Measurements from ENCODE around the gene PCBP2.

DNA sequence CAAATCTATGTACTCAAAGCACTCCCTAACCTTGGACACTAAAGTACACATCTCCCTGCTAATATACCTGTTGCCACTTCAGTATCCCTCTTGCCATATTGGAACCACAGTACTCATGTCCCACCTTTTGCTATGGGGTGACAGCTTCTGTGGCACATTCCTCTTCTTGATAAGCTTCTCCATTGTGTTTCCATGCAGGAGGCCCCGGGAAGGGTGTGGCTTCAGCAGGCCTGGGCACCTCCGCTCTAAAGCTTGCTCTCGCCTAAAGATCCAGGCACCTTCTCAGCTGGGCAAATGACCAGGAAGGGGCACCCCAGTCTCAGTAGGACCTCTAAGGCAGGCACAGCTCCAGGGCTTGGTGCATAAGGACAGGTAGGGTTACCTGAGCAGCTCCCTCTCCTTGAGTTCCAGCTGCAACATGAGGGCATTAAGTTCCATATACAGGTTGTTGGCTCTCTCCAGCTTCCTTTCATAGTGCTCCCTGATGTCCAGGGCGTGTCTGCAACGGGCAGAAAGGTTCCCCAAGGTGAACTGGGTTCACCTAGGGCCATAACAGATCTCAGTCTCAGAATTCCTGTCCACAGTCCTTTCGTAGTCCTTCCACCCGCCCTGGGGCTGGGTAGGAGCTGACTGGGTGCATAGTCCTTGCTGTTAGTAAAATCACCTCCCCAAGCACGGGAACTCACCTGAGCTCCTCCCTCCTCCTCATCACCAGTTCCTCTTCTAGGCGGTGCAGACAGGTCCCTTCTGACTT, 31.5 kb downstream of the PCBP2 start:
- TF ChIP-seq POLR2AphosphoS5 (IDR thresholded peaks at IDR 0.05; ENCODE audit: low read depth, low read length) (0 out of 2 replicates have a peak, but pooled peaks have one; percentile 53), SIN3A (IDR thresholded peaks at IDR 0.05; ENCODE audit: borderline replicate concordance, insufficient read depth, low read length) (no peak), TAF1 (IDR thresholded peaks at IDR 0.05; ENCODE audit: borderline replicate concordance, insufficient read depth, low read length) (no peak)
- TF ChIP-seq, protein P1, sequence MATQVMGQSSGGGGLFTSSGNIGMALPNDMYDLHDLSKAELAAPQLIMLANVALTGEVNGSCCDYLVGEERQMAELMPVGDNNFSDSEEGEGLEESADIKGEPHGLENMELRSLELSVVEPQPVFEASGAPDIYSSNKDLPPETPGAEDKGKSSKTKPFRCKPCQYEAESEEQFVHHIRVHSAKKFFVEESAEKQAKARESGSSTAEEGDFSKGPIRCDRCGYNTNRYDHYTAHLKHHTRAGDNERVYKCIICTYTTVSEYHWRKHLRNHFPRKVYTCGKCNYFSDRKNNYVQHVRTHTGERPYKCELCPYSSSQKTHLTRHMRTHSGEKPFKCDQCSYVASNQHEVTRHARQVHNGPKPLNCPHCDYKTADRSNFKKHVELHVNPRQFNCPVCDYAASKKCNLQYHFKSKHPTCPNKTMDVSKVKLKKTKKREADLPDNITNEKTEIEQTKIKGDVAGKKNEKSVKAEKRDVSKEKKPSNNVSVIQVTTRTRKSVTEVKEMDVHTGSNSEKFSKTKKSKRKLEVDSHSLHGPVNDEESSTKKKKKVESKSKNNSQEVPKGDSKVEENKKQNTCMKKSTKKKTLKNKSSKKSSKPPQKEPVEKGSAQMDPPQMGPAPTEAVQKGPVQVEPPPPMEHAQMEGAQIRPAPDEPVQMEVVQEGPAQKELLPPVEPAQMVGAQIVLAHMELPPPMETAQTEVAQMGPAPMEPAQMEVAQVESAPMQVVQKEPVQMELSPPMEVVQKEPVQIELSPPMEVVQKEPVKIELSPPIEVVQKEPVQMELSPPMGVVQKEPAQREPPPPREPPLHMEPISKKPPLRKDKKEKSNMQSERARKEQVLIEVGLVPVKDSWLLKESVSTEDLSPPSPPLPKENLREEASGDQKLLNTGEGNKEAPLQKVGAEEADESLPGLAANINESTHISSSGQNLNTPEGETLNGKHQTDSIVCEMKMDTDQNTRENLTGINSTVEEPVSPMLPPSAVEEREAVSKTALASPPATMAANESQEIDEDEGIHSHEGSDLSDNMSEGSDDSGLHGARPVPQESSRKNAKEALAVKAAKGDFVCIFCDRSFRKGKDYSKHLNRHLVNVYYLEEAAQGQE (IDR thresholded peaks at IDR 0.05; ENCODE audit: insufficient read depth in 1 of 2, low read depth in 2 of 2, low read length in 2 of 2): no peak
